GM19193 (cell line): ENCODE data around the gene LRG1.

Source experiments
- POLR2A ChIP-seq: IDR thresholded peaks from 4 replicates; pipeline ENCODE4 v1.6.1; 2011; ENCODE audit not compliant: insufficient read depth, insufficient read length; ENCODE audit errors: extremely low read depth

LRG1 gene

GRCh38 chr19:4578552-4579248 lies 38.9 kb upstream of the LRG1 start:
- TF ChIP-seq POLR2A = no peak

- no peak for TF ChIP-seq POLR2A
Measured at GRCh38 chr19:4577020-4577782, 37.4 kb upstream of the LRG1 start.

DNA sequence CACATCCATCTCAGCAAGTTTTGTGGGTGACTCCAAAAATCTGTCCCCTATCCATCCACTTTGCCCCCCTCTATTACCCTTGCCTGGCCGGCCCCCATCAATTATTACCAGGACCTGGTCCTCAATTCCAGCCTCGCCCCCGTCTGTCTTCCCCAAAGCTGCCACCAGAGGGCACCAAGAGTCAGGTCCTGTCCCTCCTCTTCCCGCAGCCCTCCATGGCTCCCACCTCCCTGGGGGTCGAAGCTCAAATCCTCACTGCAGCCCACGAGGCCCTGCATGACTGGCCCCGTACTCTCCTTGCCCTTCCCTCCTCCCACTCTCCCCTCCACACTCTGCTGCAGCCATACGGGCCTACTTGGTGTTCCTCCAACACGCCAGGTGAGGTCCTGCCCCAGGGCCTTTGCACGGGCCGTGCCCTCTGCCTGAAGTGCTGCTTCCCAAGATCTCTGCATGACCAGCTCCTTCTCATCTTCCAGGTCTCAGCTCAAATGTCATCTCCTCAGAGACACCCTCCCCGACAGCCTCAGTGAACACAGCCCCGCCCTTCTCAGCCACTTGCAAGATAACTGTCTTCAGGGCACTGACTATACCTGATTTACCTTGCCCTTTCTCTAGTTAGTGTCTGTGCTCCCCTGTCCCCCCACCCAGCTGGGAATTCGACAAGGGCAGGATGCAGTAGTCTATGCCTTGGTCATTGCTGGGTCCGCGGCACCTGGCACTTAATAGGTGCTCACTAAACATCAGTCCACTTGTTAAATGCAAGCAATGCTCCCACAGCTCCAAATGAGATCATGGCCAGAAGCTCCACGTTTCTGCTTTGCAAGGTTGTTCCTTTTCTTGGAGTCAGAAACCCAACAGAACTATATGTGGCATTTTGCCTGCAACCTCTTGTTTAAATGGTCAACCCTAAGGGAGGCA lies 36.4 kb upstream of the LRG1 start:
- TF ChIP-seq POLR2A = no peak

DNA sequence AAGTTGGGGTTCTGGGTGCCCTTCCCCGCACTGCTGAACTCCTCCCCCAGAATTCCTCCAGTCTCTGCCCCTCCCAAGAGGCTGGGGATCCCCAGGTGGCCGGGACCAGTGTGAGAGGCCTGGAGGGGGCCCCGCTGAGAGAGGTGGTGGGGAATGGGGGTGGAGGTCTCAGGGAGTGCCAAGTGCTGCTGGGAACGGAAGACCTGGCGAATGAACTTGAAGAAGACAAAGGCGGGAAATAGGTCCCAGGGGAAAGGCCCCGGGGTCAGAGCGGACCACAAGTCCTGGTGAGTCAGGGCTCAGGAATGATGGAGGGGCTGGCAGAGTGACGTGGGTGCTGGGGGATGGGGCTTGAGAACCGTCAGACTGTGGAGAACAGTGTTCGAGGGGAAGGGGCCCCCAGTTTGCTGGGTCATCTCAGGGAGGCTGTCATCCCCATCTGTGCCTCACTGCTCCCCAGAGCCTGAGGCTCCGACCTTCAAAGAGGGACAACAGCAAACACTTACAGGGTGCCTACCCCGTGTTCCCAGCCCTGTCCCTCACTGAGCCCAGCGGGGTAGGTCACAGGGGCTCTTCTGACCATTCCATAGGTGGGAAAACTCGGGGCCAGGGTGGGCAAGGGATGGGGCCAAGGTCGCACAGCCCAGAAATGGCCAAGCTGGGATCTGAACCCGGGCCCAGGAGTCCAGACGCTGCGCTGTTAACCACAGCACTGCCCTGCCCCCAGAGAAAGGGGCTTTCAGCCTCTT lies 35.6 kb upstream of the LRG1 start:
- TF ChIP-seq POLR2A = no peak

- no peak for TF ChIP-seq POLR2A
Measured at GRCh38 chr19:4573682-4574081, 33.8 kb upstream of the LRG1 start.

DNA sequence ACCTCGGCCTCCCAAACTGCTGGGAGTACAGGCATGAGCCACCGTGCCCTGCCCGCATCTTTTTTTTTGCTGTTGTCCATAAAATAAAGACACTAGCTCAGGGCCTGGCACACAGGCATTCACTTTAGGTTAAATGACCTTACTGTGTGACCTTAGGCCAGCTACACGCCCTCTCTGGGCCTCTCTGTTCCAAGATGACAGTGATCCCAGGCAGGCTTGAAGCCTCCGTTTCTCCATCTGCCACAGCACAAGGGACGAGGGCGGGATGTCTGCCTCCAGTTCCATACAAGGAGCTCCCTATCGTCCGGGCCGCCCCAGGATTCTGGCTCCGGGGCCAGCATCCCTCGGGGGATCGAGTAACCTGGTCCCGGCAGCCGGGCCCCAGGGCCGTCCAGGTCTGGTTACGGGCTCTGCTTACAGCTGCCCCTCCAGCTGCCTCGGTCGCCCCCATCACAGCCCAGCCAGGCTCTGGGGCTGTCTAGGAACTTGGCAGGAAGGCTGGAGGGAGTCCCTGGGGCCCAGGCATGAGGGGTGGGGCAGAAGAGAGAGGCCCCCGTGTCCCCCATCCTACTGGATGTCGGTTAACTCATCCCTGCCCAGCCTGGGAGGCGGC lies 31.6 kb upstream of the LRG1 start:
- TF ChIP-seq POLR2A = no peak

GRCh38 chr19:4570916-4571304 lies 31.1 kb upstream of the LRG1 start:
- no peak for TF ChIP-seq POLR2A

DNA sequence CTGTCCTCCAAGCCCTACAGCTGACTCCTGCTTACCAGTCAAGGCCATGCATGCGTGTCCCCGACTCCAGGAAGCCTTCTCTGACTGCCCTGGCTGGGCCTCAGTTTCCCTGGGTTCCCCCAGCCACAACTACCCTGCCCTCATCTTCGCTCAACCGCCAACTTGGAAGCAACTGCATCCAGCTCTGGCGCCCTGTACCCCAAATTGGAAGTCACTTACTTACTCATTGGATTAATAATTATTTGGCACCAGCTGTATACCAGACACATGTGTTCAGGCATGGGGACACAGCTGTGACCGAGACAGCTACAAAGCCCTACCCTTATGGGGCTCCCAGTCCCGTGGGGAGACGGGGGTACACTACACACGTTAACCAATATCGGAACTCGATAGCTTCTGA lies 30.6 kb upstream of the LRG1 start:
- TF ChIP-seq POLR2A = no peak

DNA sequence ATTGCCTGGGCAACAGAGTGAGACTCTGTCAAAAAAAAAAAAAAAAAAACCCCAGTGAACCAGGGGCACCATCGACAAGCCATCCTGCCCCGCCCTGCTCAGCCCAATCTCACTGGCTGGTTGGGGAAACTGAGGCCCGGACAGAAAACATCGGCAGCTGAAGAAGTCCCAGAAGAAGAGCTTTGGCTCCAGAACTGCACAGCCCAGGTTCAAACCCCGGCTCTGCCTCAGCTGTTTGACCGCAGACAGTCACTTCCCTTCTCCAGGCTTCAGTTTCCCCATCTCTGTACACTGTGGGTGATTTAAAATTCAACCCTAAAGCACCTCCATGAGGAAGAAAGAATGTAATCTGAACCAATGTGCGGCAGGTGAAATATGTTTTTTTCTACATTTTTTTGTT lies 29.1 kb upstream of the LRG1 start:
- TF ChIP-seq POLR2A = no peak

- TF ChIP-seq POLR2A = no peak
Measured at GRCh38 chr19:4567584-4568071, 27.8 kb upstream of the LRG1 start.

DNA sequence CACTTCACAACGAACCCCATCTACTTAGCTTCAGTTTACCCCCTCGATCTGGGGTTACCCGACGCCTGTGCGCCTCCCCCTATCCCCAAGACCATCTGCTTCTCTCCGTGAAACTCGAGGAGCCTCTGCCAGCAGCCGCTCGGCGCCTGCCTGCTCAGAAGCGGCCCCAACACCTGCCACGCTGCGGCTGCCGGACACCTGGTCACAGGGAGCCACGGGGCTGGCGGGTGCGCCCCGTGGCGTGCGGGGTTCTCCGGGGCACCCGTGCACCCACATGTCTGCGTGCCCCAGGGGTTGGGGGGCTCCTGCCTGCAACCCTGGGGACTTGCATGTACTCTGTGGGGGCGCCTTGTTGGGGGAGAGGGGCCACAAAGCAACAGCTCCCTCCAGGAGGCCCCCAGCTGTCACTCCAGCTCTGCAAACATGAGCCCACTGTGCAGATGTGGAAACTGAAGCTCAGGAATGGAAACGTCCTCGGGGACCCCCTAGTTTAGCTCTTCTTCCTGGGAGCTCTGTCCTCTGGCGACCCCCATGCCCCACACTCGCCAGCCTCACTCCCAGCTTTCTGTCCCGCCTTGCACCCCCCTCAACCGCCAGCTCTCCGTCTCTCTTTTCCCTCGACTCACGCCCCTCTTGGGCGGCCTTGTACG lies 26.7 kb upstream of the LRG1 start:
- TF ChIP-seq POLR2A = no peak

GRCh38 chr19:4559569-4559968 lies 19.7 kb upstream of the LRG1 start, which contains the start of gene SEMA6B:
TSS of gene SEMA6B (minus strand) at chr19:4559684. CDS start at chr19:4558457, 1,227 bp downstream.
- TF ChIP-seq POLR2A = no peak

DNA sequence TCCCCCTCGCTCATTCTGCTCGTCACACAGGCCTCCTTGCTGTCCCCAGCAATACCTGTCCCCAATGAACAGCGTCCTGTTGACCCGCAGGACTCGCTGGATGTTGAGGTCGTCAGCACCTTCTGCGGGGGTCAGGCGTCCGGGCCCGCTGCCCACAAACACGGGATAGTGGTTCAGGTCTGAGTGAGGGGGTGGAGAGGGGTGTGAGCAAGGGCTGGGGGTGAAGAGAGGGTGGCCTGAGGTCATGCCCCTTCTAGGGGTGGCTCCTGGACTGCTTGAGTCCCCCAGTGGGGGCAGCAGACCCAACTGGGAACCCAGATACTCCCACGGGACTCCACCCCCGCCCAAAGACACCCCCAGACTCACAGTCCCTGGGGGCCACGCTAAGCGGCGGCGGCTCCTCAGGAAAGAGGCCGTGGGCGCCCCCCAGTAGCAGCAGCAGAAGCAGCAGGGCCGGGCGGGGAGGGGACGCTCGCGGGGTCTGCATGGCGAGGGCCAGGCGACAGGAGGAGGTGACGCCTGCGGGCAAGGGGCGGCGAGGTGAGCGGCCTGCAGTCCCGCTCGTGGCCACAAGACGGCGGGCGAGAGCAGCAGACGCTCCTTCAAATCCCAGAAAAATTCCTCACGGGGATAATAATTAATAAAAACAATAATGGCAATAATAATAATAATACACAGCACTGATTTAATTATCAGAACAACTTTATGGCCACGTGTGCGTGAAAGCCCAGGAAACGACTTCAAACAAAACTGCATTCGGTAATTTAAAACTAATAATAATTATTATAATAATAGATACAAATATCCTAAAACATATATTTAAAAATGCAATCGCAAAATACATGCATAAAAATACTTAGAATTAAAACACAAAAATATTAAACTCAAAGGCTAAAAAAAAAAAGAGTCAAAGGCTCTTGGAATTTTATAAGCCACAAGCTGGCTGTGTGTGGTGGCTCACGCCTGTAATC lies 18.4 kb upstream of the LRG1 start:
- no peak for TF ChIP-seq POLR2A
